Loucy (cell line): ENCODE measurements around the gene HIVEP2.

Source experiments
- H2AFZ ChIP-seq: fragments of 200-600 bp; sonication (generic); 2 replicates; pipeline ENCODE4 v1.6.0; 2016; ENCODE audit warnings: antibody characterized with exemption, mild to moderate bottlenecking, low read length, moderate library complexity
- H3F3A ChIP-seq: fragments of 200-600 bp; 2 replicates; pipeline ENCODE4 v1.6.0; 2016; ENCODE audit warnings: antibody characterized with exemption, low read depth, mild to moderate bottlenecking
- H3K27me3 ChIP-seq: fragments of 200-600 bp; sonication (generic); 2 replicates; pipeline ENCODE4 v1.6.1; 2014; ENCODE audit warnings: low read length, mild to moderate bottlenecking; ENCODE audit not compliant: insufficient read depth, poor library complexity, severe bottlenecking
- H3K36me3 ChIP-seq: fragments of 200-600 bp; sonication (generic); 2 replicates; pipeline ENCODE4 v1.6.1; 2016; ENCODE audit warnings: low read length; ENCODE audit not compliant: insufficient read depth
- H3K4me1 ChIP-seq: fragments of 200-600 bp; sonication (generic); 2 replicates; pipeline ENCODE4 v1.5.1; 2014; ENCODE audit warnings: low read length, mild to moderate bottlenecking; ENCODE audit not compliant: insufficient read depth, poor library complexity, severe bottlenecking
- H3K4me2 ChIP-seq: fragments of 200-600 bp; sonication (generic); 2 replicates; pipeline ENCODE4 v1.6.0; 2014; ENCODE audit warnings: antibody characterized with exemption, low read length, low read depth, mild to moderate bottlenecking; ENCODE audit not compliant: poor library complexity, severe bottlenecking
- H3K4me3 ChIP-seq: fragments of 200-600 bp; sonication (generic); 2 replicates; pipeline ENCODE4 v1.5.1; 2014; ENCODE audit warnings: low read length, mild to moderate bottlenecking, mixed read lengths; ENCODE audit not compliant: poor library complexity, severe bottlenecking
- H3K79me2 ChIP-seq: fragments of 200-600 bp; sonication (generic); 2 replicates; pipeline ENCODE4 v1.6.1; 2014; ENCODE audit warnings: low read length; ENCODE audit not compliant: insufficient read depth
- H3K9ac ChIP-seq: fragments of 200-600 bp; sonication (generic); 2 replicates; pipeline ENCODE4 v1.6.0; 2014; ENCODE audit warnings: mild to moderate bottlenecking, low read depth, low read length, moderate library complexity; ENCODE audit not compliant: poor library complexity, severe bottlenecking
- H3K9me2 ChIP-seq: fragments of 200-600 bp; sonication (generic); replicated peaks from 2 replicates; pipeline ENCODE4 v1.6.1; 2016; ENCODE audit warnings: low read depth, low read length, mixed read lengths
- H3K9me3 ChIP-seq: fragments of 200-600 bp; sonication (generic); 2 replicates; pipeline ENCODE4 v1.6.1; 2014; ENCODE audit warnings: mild to moderate bottlenecking, antibody characterized with exemption, low read length, low read depth; ENCODE audit not compliant: insufficient read depth
- H4K20me1 ChIP-seq: fragments of 200-600 bp; sonication (generic); 2 replicates; pipeline ENCODE4 v1.6.0; 2014; ENCODE audit warnings: antibody characterized with exemption, low read length, mild to moderate bottlenecking; ENCODE audit not compliant: insufficient read depth, poor library complexity, severe bottlenecking
- CTCF ChIP-seq: fragments of 200-600 bp; sonication (generic); conservative IDR thresholded peaks from 2 replicates; pipeline ENCODE4 v1.5.1; 2014; ENCODE audit warnings: mild to moderate bottlenecking, antibody characterized with exemption, low read length
- EZH2phosphoT487 ChIP-seq: fragments of 200-600 bp; IDR thresholded peaks from 2 replicates; pipeline ENCODE4 v1.6.1; 2018; ENCODE audit warnings: antibody characterized with exemption, mild to moderate bottlenecking, moderate library complexity, borderline replicate concordance

Gene HIVEP2

GRCh38 chr6:142761756-142762155, 183.2 kb downstream of the HIVEP2 start:
- TF ChIP-seq EZH2phosphoT487, result no peak
- TF ChIP-seq CTCF, result no peak
- Histone ChIP-seq H3K4me2 (no peak overlapping the region), H3K27me3 (no peaks in the 10 kb centered on the region), H2AFZ (no peak overlapping the region), H3K4me3 (no peak overlapping the region), H4K20me1 (no peaks in the 10 kb centered on the region), H3K79me2 (no peaks in the 10 kb centered on the region), H3K9me3 (no peaks in the 10 kb centered on the region), H3K9ac (no peak overlapping the region), H3K36me3 (peaks cover 80% of the 10 kb centered on the region), H3F3A (no peaks in the 10 kb centered on the region), H3K4me1 (peaks cover under 1% of the 10 kb centered on the region), H3K9me2 (no peaks in the 10 kb centered on the region)

- H3K79me2 ChIP-seq, result no peaks in the 10 kb centered on the region
- H3K9ac ChIP-seq, result no peak overlapping the region
Observed at GRCh38 chr6:142760152-142760551, 184.8 kb downstream of the HIVEP2 start.

GRCh38 chr6:142758629-142759025, 186.3 kb downstream of the HIVEP2 start:
- H3K27me3 ChIP-seq, result no peaks in the 10 kb centered on the region
- no peak overlapping the region for H3K4me2 ChIP-seq
- no peak overlapping the region for H2AFZ ChIP-seq
- H3K4me3 ChIP-seq, result no peak overlapping the region
- no peaks in the 10 kb centered on the region for H3K79me2 ChIP-seq
- H3K9me3 ChIP-seq, result no peaks in the 10 kb centered on the region
- no peaks in the 10 kb centered on the region for H3K9me2 ChIP-seq
- peaks cover 56% of the 10 kb centered on the region for H3K36me3 ChIP-seq
- no peaks in the 10 kb centered on the region for H3K4me1 ChIP-seq
- no peak overlapping the region for H3K9ac ChIP-seq
- no peak for TF ChIP-seq CTCF
- no peak for TF ChIP-seq EZH2phosphoT487
- H4K20me1 ChIP-seq, result no peaks in the 10 kb centered on the region
- no peaks in the 10 kb centered on the region for H3F3A ChIP-seq

More at GRCh38 chr6:142760152-142760551, 184.8 kb downstream of the HIVEP2 start:
- TF ChIP-seq EZH2phosphoT487, result no peak
- TF ChIP-seq CTCF, result no peak
- H3K36me3 ChIP-seq, result peaks cover 70% of the 10 kb centered on the region
- no peaks in the 10 kb centered on the region for H3K4me1 ChIP-seq
- no peaks in the 10 kb centered on the region for H4K20me1 ChIP-seq
- no peaks in the 10 kb centered on the region for H3K9me2 ChIP-seq
- H3F3A ChIP-seq, result no peaks in the 10 kb centered on the region
- no peak overlapping the region for H3K4me3 ChIP-seq
- H3K27me3 ChIP-seq, result no peaks in the 10 kb centered on the region
- H3K4me2 ChIP-seq, result no peak overlapping the region
- no peak overlapping the region for H2AFZ ChIP-seq
- H3K9me3 ChIP-seq, result no peaks in the 10 kb centered on the region
